HepG2 (cell line): ENCODE data around the gene RPTOR.

Experiments used
- MAFK ChIP-seq, 2 experiments: IDR thresholded peaks in 1 of 2; conservative IDR thresholded peaks in 1 of 2; 2 replicates each; pipeline ENCODE4 v1.6.1; 2011; ENCODE audit warnings: improper control_type of control experiment in 2 of 2, low read length in 2 of 2
- MXI1 ChIP-seq: IDR thresholded peaks from 3 replicates; pipeline ENCODE4 v1.6.1; 2012; ENCODE audit warnings: low read depth, low read length, inconsistent platforms, borderline replicate concordance
- TRIM24 ChIP-seq: sonication (generic); formaldehyde crosslinking; IDR thresholded peaks from 2 replicates; pipeline ENCODE4 v1.8.0; 2022; ENCODE audit warnings: mild to moderate bottlenecking, missing genetic modification reagents
- ZNF615 ChIP-seq: sonication (generic); formaldehyde crosslinking; IDR thresholded peaks from 2 replicates; pipeline ENCODE4 v1.5.0; 2020; ENCODE audit warnings: mild to moderate bottlenecking, missing genetic modification reagents, borderline replicate concordance

- TF ChIP-seq MXI1 (no peak), ZNF615 (CRISPR knock-in tag) (no peak), TRIM24 (CRISPR knock-in tag) (no peak), MAFK (conservative IDR thresholded peaks at IDR 0.05 in 1 of 2, IDR thresholded peaks at IDR 0.05 in 1 of 2; ENCODE audit: low read length in 2 of 2) (no peak)
Observed at GRCh38 chr17:80671039-80671824, 126.6 kb downstream of the RPTOR start.
